IPS DF 4.7 (cell line): ENCODE results near the gene MEP1A.
"Not testable (repeated sequence)": the region's sequence is repeated elsewhere in the genome, so short reads cannot be mapped to it uniquely, and the experiment has no call there.

ENCODE experiments used
- DNase-seq: peaks from one replicate; pipeline ENCODE4 v3.0.0-alpha.2; 2013; ENCODE audit warnings: low spot score; ENCODE audit errors: extremely low read depth

MEP1A gene

GRCh38 chr6:46834257-46834916 lies 41.2 kb downstream of the MEP1A start:
- DNase-seq, result not testable (repeated sequence)

DNA sequence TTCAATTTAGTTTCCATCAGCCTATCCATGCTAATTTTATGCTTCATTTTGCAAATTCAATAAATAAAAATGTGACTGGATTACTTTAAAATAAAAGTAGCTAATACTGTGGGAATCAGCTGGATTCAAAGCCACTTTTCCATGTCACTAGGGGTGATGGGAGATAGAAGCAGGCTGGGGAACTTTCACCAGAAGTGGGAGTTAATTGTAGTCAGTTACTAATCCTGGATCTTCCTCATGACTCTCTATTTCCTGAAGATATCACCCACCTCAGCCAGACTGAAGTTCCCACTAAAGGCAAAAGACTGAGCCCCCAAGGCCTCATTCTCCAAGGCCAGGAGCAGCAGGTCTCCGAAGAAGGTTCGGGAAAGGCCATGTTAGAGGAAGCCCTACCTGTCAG lies 41.8 kb downstream of the MEP1A start:
- not testable (repeated sequence) for DNase-seq

GRCh38 chr6:46838033-46838432 lies 44.8 kb downstream of the MEP1A start:
- DNase-seq, result no peak

- not testable (repeated sequence) for DNase-seq
Measured at GRCh38 chr6:46842252-46842846, 49.2 kb downstream of the MEP1A start.

- DNase-seq, result no peak
Measured at GRCh38 chr6:46845126-46845525, 51.9 kb downstream of the MEP1A start.

- peak; percentile 41 for DNase-seq
Measured at GRCh38 chr6:46848684-46849360, 55.6 kb downstream of the MEP1A start.

DNA sequence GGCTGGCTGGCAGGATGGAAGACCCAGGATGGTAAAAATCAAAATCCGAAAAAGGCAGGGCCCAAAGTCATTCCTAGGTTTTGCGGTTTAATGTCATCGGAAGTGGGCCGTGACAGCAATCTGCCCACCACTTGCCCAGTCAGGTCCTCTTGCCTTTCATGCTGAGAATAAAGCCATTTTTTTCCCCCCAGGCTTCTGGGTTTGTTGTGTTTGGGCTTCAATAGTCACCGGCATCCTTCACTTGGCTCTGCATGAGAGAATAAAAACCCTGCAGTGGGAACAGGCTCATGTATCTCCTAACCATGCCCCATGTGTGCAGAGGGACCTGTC lies 56.1 kb downstream of the MEP1A start:
- no peak for DNase-seq

DNA sequence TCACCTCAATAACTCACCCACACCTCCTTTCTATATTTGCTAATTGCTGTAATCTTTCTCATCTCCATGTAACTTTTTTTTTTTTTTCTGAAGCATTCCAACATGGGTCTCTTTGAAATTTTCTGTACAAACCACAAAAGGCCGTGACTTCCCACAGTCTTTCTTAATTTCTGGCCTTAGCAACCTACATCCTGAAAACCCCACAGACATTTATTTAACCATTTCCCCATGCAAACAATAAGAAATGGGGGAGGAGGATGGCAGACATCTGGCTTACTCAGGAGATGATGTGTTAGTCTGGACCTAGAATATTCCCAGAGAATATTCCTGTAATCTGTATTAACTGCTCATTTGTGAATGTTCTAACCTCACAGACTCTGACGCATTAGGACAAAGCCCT lies 57.6 kb downstream of the MEP1A start:
- DNase-seq, result no peak

DNA sequence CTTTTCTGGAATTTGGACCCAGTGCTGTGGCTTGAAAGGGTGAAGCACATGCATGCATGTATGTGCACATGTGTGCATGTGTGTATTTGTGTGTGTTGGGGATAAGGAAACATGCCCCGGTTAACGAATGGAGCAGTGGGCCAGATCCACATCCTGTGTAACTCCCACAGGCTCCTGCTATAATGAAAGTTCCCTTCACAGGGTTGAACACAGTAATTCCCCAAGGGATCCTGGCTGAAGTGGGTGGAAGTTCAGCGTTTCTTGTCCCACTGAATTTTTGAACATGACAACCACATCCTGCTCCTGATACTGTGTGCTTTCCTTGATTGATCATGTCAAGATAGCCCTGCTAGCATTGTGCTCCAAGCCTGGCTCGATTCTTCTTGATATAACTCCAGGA lies 58.4 kb downstream of the MEP1A start:
- DNase-seq, result not testable (repeated sequence)

DNA sequence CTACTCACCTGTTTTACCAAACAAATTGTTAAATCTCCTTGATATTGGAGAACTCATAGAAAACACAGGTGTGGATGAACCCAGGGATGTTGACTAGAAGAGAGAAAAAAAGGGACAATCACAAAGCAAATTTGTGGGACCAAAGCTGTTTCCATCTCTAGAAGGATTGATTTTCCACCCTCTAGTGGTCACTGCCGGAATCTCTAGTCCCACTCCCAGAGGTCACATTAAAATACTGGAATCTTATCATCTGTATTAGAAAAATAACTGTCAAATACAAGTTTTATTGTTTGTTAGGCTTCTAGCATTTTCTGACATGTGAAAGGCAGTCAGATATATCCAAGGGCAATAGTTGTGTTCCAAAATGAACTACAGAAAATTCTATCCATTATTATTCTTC lies 62.8 kb downstream of the MEP1A start:
- DNase-seq, result not testable (repeated sequence)

DNA sequence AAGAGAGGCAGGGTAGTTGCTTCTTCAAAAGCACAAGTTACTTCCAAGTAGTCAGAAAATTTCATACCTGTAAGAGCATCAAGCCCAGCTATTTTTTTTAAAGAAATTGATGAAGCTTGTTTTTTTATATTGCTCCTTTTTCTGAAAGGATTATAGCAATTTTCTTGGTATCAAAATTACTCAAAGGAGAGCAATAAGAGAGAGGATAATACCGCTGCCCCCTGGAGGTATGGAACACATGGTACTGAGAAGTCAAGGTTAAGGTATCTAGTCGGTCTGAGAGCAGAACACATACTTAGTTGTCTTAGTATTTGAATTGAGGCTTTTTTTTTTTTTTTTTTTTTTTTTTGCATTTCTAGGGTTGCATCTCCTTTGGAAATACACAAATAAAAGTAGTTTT lies 69.2 kb downstream of the MEP1A start:
- no peak for DNase-seq

GRCh38 chr6:46863791-46864190 lies 70.6 kb downstream of the MEP1A start:
- DNase-seq, result no peak

DNA sequence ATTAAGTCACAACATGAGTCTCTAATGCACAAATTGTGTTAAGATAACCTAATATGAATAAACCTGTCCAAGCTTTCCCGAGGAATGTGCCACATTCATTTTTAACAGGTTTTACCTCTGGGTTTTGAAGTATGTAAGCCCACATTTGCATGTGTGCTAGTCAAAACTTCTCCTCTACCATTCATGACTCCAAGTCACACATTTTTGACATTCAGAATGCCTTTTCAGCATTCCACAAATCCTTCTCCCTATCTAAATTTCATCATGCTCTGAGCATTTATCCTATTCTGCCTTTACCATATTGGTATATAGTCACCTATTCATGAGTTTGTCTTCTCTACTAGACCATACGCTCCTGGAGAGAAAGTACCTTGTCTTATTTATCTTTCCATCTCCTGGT lies 72.0 kb downstream of the MEP1A start:
- DNase-seq, result no peak

DNA sequence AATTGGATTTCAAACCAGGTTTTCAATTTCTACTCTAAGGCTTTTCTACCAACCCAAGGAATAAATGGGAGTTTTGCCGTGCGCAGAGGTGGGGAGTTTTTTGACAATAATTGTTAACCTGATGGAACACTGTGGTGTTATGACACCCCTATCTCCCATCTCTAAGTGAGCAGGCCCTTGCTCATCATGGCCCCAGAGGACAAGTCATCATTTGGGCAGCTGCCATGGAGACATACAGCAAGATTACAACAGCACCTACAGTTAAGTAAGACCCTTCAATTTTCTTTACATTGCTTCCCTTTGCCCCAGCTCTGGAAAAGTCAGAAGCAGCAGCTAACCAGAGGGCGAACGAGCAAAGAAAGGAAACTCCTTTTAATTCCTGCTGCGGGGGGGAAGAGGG lies 74.2 kb downstream of the MEP1A start:
- DNase-seq, result no peak

- no peak for DNase-seq
Measured at GRCh38 chr6:46876126-46876525, 82.9 kb downstream of the MEP1A start.

- no peak for DNase-seq
Measured at GRCh38 chr6:46879003-46879402, 85.8 kb downstream of the MEP1A start.

GRCh38 chr6:46882645-46883044 lies 89.5 kb downstream of the MEP1A start:
- no peak for DNase-seq

GRCh38 chr6:46888031-46888430 lies 94.8 kb downstream of the MEP1A start:
- no peak for DNase-seq

GRCh38 chr6:46888578-46888977 lies 95.4 kb downstream of the MEP1A start:
- DNase-seq, result no peak
